Measurements from ENCODE around the gene PRPF38A. TPM values are rescaled to one million over a fixed set of nuclear protein-coding genes. Genes with fewer than 3 reads are reported as not detected.

PRPF38A gene
- total RNA-seq: 37.3 TPM

DNA sequence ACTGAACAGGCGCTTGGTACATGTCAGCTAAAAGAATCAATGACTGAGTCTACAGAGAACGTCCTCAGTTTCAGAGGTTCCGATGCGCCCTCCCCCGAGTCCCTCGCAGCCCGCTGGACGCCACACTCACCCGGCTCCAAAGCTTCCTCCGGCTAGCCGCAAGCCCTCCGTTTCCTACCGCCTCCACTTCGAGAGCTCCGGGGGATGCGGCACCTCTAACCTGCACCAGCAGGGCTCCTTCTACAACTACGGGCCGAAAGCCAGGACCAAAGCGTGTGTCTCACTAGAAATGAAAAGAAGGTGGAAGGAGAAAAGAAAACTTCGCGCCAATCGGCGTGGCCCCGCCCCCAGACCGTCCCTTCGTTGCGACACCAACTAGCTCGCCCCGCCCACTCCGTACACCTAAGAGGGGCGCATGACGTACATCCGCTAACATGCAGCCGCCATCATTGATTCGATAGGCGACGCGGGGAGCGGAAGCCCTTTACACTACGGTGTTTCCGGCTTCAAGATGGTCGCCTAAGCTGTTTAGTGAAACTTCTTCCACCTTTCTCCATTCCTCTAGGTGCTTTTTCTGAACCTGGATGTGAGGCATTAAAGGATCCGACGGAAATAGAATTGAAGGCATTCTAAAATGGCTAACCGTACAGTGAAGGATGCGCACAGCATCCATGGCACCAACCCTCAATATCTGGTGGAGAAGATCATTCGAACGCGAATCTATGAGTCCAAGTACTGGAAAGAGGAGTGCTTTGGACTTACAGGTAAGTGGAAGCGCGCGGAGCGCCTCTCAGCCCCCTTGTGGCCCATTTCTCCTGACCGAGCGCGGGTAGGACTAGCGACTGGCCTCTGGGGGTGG lies at the start of gene PRPF38A, which contains the start of gene ORC1:
TSS of gene PRPF38A (plus strand) at position 487 of the 859 bp plus-strand sequence. CDS start at position 635, 148 bp downstream.
TSS of gene ORC1 (minus strand) at position 308 of the 859 bp plus-strand sequence. CDS start 2,200 bp downstream, outside the sequence.

GRCh38 chr1:52365746-52366516 lies 38.5 kb upstream of the PRPF38A start, which contains the start of gene CC2D1B:
Gene CC2D1B, minus strand, starts transcription at chr1:52366205. Its CDS starts 1,585 bp downstream, at chr1:52364620.

Other genes with a start within 250 kb of the PRPF38A start
- gene CC2D1B, start 38.4 kb upstream of the PRPF38A start, total RNA-seq: 20.3 TPM
- 3.1 TPM for gene ORC1, start 179 bp upstream of the PRPF38A start, total RNA-seq
- 180 TPM for gene TUT4, start 148.5 kb downstream of the PRPF38A start, total RNA-seq
- 96.0 TPM for gene GPX7, start 197.8 kb downstream of the PRPF38A start, total RNA-seq
- 0.38 TPM for gene SHISAL2A, start 228.6 kb downstream of the PRPF38A start, total RNA-seq

Measured in camera-type eye (tissue), 1 donor.